Fibroblast of lung (primary cell): ENCODE data around the gene TNS1. TPM values are rescaled to one million over a fixed set of nuclear protein-coding genes. Genes with fewer than 3 reads are reported as not detected.
A peak's percentile ranks its signal among the peaks of the same experiment; 100 is the strongest.

Experiments
- DNase-seq, 2 donors: peaks; one replicate each; pipeline versions ENCODE4 v3.0.0 to v3.0.0-alpha.2; 2010; ENCODE audit warnings: low read depth in 2 of 2
- H2AFZ ChIP-seq: 2 replicates; pipeline ENCODE4 v1.5.1; 2012; ENCODE audit warnings: low read length, control low read depth, inconsistent platforms
- H3K27ac ChIP-seq: 2 replicates; pipeline ENCODE4 v1.5.1; 2011; ENCODE audit warnings: low read length, control low read depth; ENCODE audit not compliant: insufficient read depth
- H3K27me3 ChIP-seq: 2 replicates; pipeline ENCODE4 v1.5.1; 2011; ENCODE audit warnings: mild to moderate bottlenecking, low read length; ENCODE audit not compliant: control insufficient read depth, insufficient read depth
- H3K36me3 ChIP-seq: 2 replicates; pipeline ENCODE4 v1.5.1; 2011; ENCODE audit warnings: low read length; ENCODE audit not compliant: control insufficient read depth, insufficient read depth
- H3K4me1 ChIP-seq: 2 replicates; pipeline ENCODE4 v1.5.1; 2011; ENCODE audit warnings: low read length; ENCODE audit not compliant: control insufficient read depth, insufficient read depth; ENCODE audit errors: extremely low read depth
- H3K4me2 ChIP-seq: 2 replicates; pipeline ENCODE4 v1.5.1; 2011; ENCODE audit warnings: low read length, control low read depth; ENCODE audit not compliant: insufficient read depth; ENCODE audit errors: extremely low read depth
- H3K4me3 ChIP-seq, 4 experiments: fragments of 200-600 bp in 1 of 4; sonication (generic) in 1 of 4; replicated peaks in 1 of 4; 2 replicates each; pipeline ENCODE4 v1.5.1; 2011 to 2016; ENCODE audit warnings: low read length in 4 of 4, low read depth in 3 of 4, mild to moderate bottlenecking in 3 of 4, control low read depth in 2 of 4, inconsistent platforms in 1 of 4, mixed read lengths in 1 of 4; ENCODE audit not compliant: insufficient read depth in 1 of 4; ENCODE audit errors: control extremely low read depth in 1 of 4
- H3K79me2 ChIP-seq: 2 replicates; pipeline ENCODE4 v1.5.1; 2012; ENCODE audit warnings: mild to moderate bottlenecking, low read length, inconsistent platforms; ENCODE audit not compliant: control insufficient read depth, insufficient read depth
- H3K9ac ChIP-seq: 2 replicates; pipeline ENCODE4 v1.5.1; 2011; ENCODE audit warnings: mild to moderate bottlenecking, low read length, control low read depth; ENCODE audit not compliant: insufficient read depth
- H3K9me3 ChIP-seq: 2 replicates; pipeline ENCODE4 v1.5.1; 2012; ENCODE audit warnings: low read depth, low read length; ENCODE audit not compliant: control insufficient read depth, insufficient read depth
- H4K20me1 ChIP-seq: 2 replicates; pipeline ENCODE4 v1.5.1; 2011; ENCODE audit warnings: low read length; ENCODE audit not compliant: control insufficient read depth, insufficient read depth; ENCODE audit errors: extremely low read depth
- CTCF ChIP-seq, 2 donors: IDR thresholded peaks in 1 of 2; conservative IDR thresholded peaks in 1 of 2; 1 replicate in 1 of 2; 2 replicates in 1 of 2; pipeline ENCODE4 v1.5.1; 2011 to 2012; ENCODE audit warnings: low read length in 2 of 2, control low read depth in 1 of 2, inconsistent platforms in 1 of 2, low read depth in 1 of 2, mild to moderate bottlenecking in 1 of 2
- EZH2 ChIP-seq: IDR thresholded peaks from 2 replicates; pipeline ENCODE4 v1.5.1; 2012; ENCODE audit warnings: low read length, control low read depth, mild to moderate bottlenecking; ENCODE audit errors: missing control alignments
- polyA plus RNA-seq, 2 donors: library from polyadenylated mRNA; depleted of rRNA in 1 of 2; stranded (reverse) in 1 of 2; unstranded in 1 of 2; fragments of >200 nt; gene quantifications; 2 replicates each; pipeline ENCODE4 v1.2.1, GENCODE V29; 2011 to 2012; ENCODE audit warnings: missing spikeins in 1 of 2
- total RNA-seq: library from RNA; depleted of rRNA; stranded (reverse); fragments of >200 nt; gene quantifications from 2 replicates; pipeline ENCODE4 v1.2.1, GENCODE V29; 2014

Gene TNS1
- total and polyA plus RNA-seq, 2 donors (not counting 1 experiment from before 2014, with no cell fraction given): 44.4 to 47.1 TPM

- Histone ChIP-seq H3K36me3 (peaks cover 35% of the 10 kb centered on the region), H3K79me2 (no peaks in the 10 kb centered on the region), H2AFZ (no peak overlapping the region), H3K4me2 (no peak overlapping the region), H4K20me1 (no peaks in the 10 kb centered on the region), H3K9me3 (no peaks in the 10 kb centered on the region), H3K27me3 (no peaks in the 10 kb centered on the region), H3K9ac (no peak overlapping the region), H3K4me1 (peaks cover 7% of the 10 kb centered on the region), H3K4me3 (no peak overlapping the region), H3K27ac (peak overlapping the region; percentile 29)
- peak in 1 of 2 donors; percentile 42 for DNase-seq
- TF ChIP-seq CTCF (conservative IDR thresholded peaks at IDR 0.05 in 1 of 2, IDR thresholded peaks at IDR 0.05 in 1 of 2; ENCODE audit: low read depth in 1 of 2, low read length in 2 of 2): no peak
- TF ChIP-seq EZH2: no peak
Observed at GRCh38 chr2:217816396-217816869, 186.4 kb downstream of the TNS1 start.

- Histone ChIP-seq H3K27ac (no peak overlapping the region), H3K9ac (no peak overlapping the region), H3K4me1 (peaks cover 7% of the 10 kb centered on the region), H3K4me3 (no peak overlapping the region), H3K9me3 (no peaks in the 10 kb centered on the region), H3K79me2 (no peaks in the 10 kb centered on the region), H3K4me2 (no peak overlapping the region), H4K20me1 (no peaks in the 10 kb centered on the region), H2AFZ (no peak overlapping the region), H3K36me3 (peaks cover 45% of the 10 kb centered on the region), H3K27me3 (no peaks in the 10 kb centered on the region)
- DNase-seq: no peak
- no peak for TF ChIP-seq EZH2
- no peak for TF ChIP-seq CTCF (conservative IDR thresholded peaks at IDR 0.05 in 1 of 2, IDR thresholded peaks at IDR 0.05 in 1 of 2; ENCODE audit: low read depth in 1 of 2, low read length in 2 of 2)
Observed at GRCh38 chr2:217813828-217814227, 189.0 kb downstream of the TNS1 start.

- Histone ChIP-seq H3K4me3 (no peak overlapping the region), H3K9ac (no peak overlapping the region), H3K4me2 (no peak overlapping the region), H3K36me3 (peaks cover 40% of the 10 kb centered on the region), H3K79me2 (no peaks in the 10 kb centered on the region), H2AFZ (no peak overlapping the region), H3K4me1 (peaks cover 7% of the 10 kb centered on the region), H3K27ac (no peak overlapping the region), H4K20me1 (no peaks in the 10 kb centered on the region), H3K9me3 (no peaks in the 10 kb centered on the region), H3K27me3 (no peaks in the 10 kb centered on the region)
- DNase-seq: no peak
- TF ChIP-seq EZH2 (no peak), CTCF (conservative IDR thresholded peaks at IDR 0.05 in 1 of 2, IDR thresholded peaks at IDR 0.05 in 1 of 2; ENCODE audit: low read depth in 1 of 2, low read length in 2 of 2) (no peak)
Observed at GRCh38 chr2:217812170-217812569, 190.6 kb downstream of the TNS1 start.
